Natural killer cell (primary cell): ENCODE measurements around the gene PNP. TPM values are rescaled to one million over a fixed set of nuclear protein-coding genes. Genes with fewer than 3 reads are reported as not detected.
"Not testable (repeated sequence)": the region's sequence is repeated elsewhere in the genome, so short reads cannot be mapped to it uniquely, and the experiment has no call there.

Experiments used
- ATAC-seq, 3 donors: fragments of 150-1000 bp in 2 of 3; fragments of 200-7000 bp in 1 of 3; cut with Tn5 transposase; 1 replicate in 1 of 3; 2 replicates in 2 of 3; pipeline ENCODE4 v1.10.0; 2021; ENCODE audit warnings: mild to moderate bottlenecking in 2 of 3, moderate library complexity in 2 of 3
- DNase-seq, 2 donors: peaks; one replicate each; pipeline versions ENCODE4 v3.0.0 to v3.0.0-alpha.2; 2013 to 2021; ENCODE audit warnings: mixed read lengths in 1 of 2
- H3K27ac ChIP-seq: one replicate; pipeline ENCODE4 v1.5.1; 2013; ENCODE audit warnings: mild to moderate bottlenecking, low read length
- H3K27me3 ChIP-seq: one replicate; pipeline ENCODE4 v1.6.1; 2013; ENCODE audit warnings: low read length; ENCODE audit not compliant: control insufficient read depth, insufficient read depth
- H3K36me3 ChIP-seq: one replicate; pipeline ENCODE4 v1.6.1; 2013; ENCODE audit warnings: low read length; ENCODE audit not compliant: control insufficient read depth, insufficient read depth
- H3K4me1 ChIP-seq: one replicate; pipeline ENCODE4 v1.6.1; 2013; ENCODE audit warnings: low read length; ENCODE audit not compliant: control insufficient read depth, insufficient read depth
- H3K4me3 ChIP-seq: one replicate; pipeline ENCODE4 v1.5.1; 2013; ENCODE audit warnings: low read length
- H3K9me3 ChIP-seq: one replicate; pipeline ENCODE4 v1.6.1; 2013; ENCODE audit warnings: low read length; ENCODE audit not compliant: control insufficient read depth, insufficient read depth
- H3K27ac Mint-ChIP-seq, 2 donors: one replicate each; pipeline ENCODE4 v1.8.0; 2022; ENCODE audit warnings: mild to moderate bottlenecking in 2 of 2, mixed read lengths in 2 of 2, moderate library complexity in 1 of 2
- H3K27me3 Mint-ChIP-seq, 2 donors: one replicate each; pipeline ENCODE4 v1.8.0; 2022; ENCODE audit warnings: low read depth in 2 of 2, mixed read lengths in 2 of 2
- H3K36me3 Mint-ChIP-seq: one replicate; pipeline ENCODE4 v1.8.0; 2022; ENCODE audit warnings: mixed read lengths
- H3K4me1 Mint-ChIP-seq, 2 donors: one replicate each; pipeline ENCODE4 v1.8.0; 2022; ENCODE audit warnings: mixed read lengths in 2 of 2
- H3K4me3 Mint-ChIP-seq: one replicate; pipeline ENCODE4 v1.8.0; 2022; ENCODE audit warnings: mild to moderate bottlenecking, moderate library complexity, mixed read lengths
- H3K9me3 Mint-ChIP-seq, 2 donors: one replicate each; pipeline ENCODE4 v1.8.0; 2022; ENCODE audit warnings: mixed read lengths in 2 of 2
- CTCF ChIP-seq: fragments of 200-600 bp; IDR thresholded peaks from one replicate; pipeline ENCODE4 v1.8.0; 2022; ENCODE audit warnings: antibody characterized with exemption
- WGBS: methylation state at CpG from one replicate; pipeline ENCODE4 v1.1.7; 2013; ENCODE audit warnings: missing lambda C conversion rate; ENCODE audit not compliant: insufficient coverage; 5-methylcytosine and 5-hydroxymethylcytosine counted together
- intact Hi-C: fragments of 100-400 bp; cut with micrococcal nuclease; formaldehyde crosslinking; loops from one replicate; pipeline ENCODE4 v1.14.2; 2022
- total RNA-seq, 4 donors: library from RNA; stranded (reverse); fragments of 120-200 nt in 1 of 4; gene quantifications; one replicate each; pipeline versions ENCODE4 v1.2.3 to v1.2.4, GENCODE V29; 2013 to 2022

The PNP gene
- total RNA-seq, 3 donors from 2014 or later (not counting 1 experiment from before 2014, with no cell fraction given), result 49.5 to 76.8 (median 51.8) TPM

GRCh38 chr14:20446889-20447288 lies 22.3 kb upstream of the PNP start:
- WGBS, result 96% methylated on average over 5 of the region's 5 CpGs

DNA sequence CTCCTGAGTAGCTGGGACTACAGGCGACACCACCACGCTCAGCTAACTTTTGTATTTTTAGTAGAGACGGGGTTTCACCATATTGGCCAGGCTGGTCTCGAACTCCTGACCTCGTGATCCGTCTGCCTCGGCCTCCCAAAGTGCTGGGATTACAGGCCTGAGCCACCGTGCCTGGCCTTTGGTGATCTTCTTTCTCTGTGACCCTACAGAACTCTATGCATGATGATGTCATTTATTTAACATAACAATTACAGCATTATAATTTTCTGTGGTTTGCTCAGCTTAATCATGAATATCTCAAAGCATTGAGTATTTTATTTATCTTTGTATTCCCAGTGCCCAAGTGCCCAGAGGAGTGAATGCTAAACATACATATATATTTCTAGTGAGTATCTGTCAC lies 16.4 kb upstream of the PNP start:
- intact Hi-C loops, H3K9me3 ChIP-seq, ATAC-seq, H3K27me3 Mint-ChIP-seq, H3K9me3 Mint-ChIP-seq, H3K27ac ChIP-seq, H3K4me3 ChIP-seq, H3K36me3 Mint-ChIP-seq, H3K27me3 ChIP-seq, DNase-seq: not testable (repeated sequence)
- peak overlapping the region; percentile 50 for H3K4me3 Mint-ChIP-seq
- WGBS, result 97% methylated on average over 8 of the region's 8 CpGs
- H3K4me1 Mint-ChIP-seq, result peaks cover 0 to 16% of the 10 kb centered on the region in 2 donors
- peak overlapping the region in 1 of 2 donors; percentile 37 for H3K27ac Mint-ChIP-seq
- peaks cover 26% of the 10 kb centered on the region for H3K4me1 ChIP-seq
- H3K36me3 ChIP-seq, result peaks cover 52% of the 10 kb centered on the region

More at GRCh38 chr14:20446889-20447288, 22.3 kb upstream of the PNP start:
- DNase-seq (no peak), ATAC-seq (no peak)
- no peak overlapping the region for H3K27ac Mint-ChIP-seq
- peaks cover 0 to 2% of the 10 kb centered on the region in 2 donors for H3K4me1 Mint-ChIP-seq
- intact Hi-C loops, result no loop called here
- H3K4me3 Mint-ChIP-seq, result no peak overlapping the region
- peaks cover 17% of the 10 kb centered on the region for H3K36me3 Mint-ChIP-seq
- H3K27me3 Mint-ChIP-seq, result no peaks in the 10 kb centered on the region
- Histone ChIP-seq H3K9me3 (no peaks in the 10 kb centered on the region), H3K36me3 (peaks cover 57% of the 10 kb centered on the region), H3K27me3 (no peaks in the 10 kb centered on the region), H3K4me3 (no peak overlapping the region), H3K27ac (no peak overlapping the region), H3K4me1 (no peaks in the 10 kb centered on the region)
- TF ChIP-seq CTCF, result no peak
- no peaks in the 10 kb centered on the region for H3K9me3 Mint-ChIP-seq

- Mint-ChIP-seq H3K27me3 (no peaks in the 10 kb centered on the region), H3K9me3 (no peaks in the 10 kb centered on the region), H3K4me3 (no peak within 1 kb of the TSS), H3K27ac (no peak within 1 kb of the TSS), H3K36me3 (peaks cover under 1% of the 10 kb centered on the region), H3K4me1 (peaks cover 2 to 23% of the 10 kb centered on the region in 2 donors)
- H3K4me3 ChIP-seq, result peak within 1 kb of the TSS; percentile 79
- peaks cover 52% of the 10 kb centered on the region for H3K36me3 ChIP-seq
- intact Hi-C loops, result loop anchor here (1.0 to 2.0 kb wide), 5 partner anchors 14 to 228 kb away; partner anchors contain the start of genes PARP2, PNP and TEP1
- H3K4me1 ChIP-seq, result peaks cover 27% of the 10 kb centered on the region
- under 1% methylated on average over 56 of the region's 56 CpGs for WGBS
- ATAC-seq, result peak; percentile 87 to 92 (median 88)
- TF ChIP-seq CTCF, result no peak
- peak; percentile 94 to 100 for DNase-seq
- no peaks in the 10 kb centered on the region for H3K9me3 ChIP-seq
- no peaks in the 10 kb centered on the region for H3K27me3 ChIP-seq
- H3K27ac ChIP-seq, result peak within 1 kb of the TSS; percentile 89
These were observed 14.5 kb upstream of the PNP start, which contains the start of the genes APEX1 and OSGEP for GRCh38 chr14:20454516-20455354. APEX1 (plus strand) TSS chr14:20455226; CDS start chr14:20455646, 420 bp downstream. OSGEP (minus strand) TSS chr14:20454812; CDS start chr14:20454683, 129 bp downstream.
